SK-N-MC (cell line): ENCODE measurements around the gene SNX9.
A peak's percentile ranks its signal among the peaks of the same experiment; 100 is the strongest.
"Not testable (repeated sequence)": the region's sequence is repeated elsewhere in the genome, so short reads cannot be mapped to it uniquely, and the experiment has no call there.

Experiments used
- DNase-seq: peaks from one replicate; pipeline ENCODE4 v3.0.0-alpha.2; 2011; ENCODE audit warnings: low read depth, low spot score
- H3K27ac ChIP-seq: fragments of 200-600 bp; sonication (generic); 2 replicates; pipeline ENCODE4 v1.5.1; 2016; ENCODE audit warnings: mixed run types
- H3K36me3 ChIP-seq: fragments of 200-600 bp; sonication (generic); 2 replicates; pipeline ENCODE4 v1.6.1; 2017; ENCODE audit warnings: antibody characterized with exemption, low read length, mixed read lengths; ENCODE audit not compliant: insufficient read depth
- H3K4me3 ChIP-seq: fragments of 200-600 bp; sonication (generic); 2 replicates; pipeline ENCODE4 v1.5.1; 2016
- H3K9ac ChIP-seq: fragments of 200-600 bp; sonication (generic); 2 replicates; pipeline ENCODE4 v1.8.0; 2017; ENCODE audit warnings: mixed run types, mixed read lengths; ENCODE audit not compliant: insufficient read length
- H3K9me3 ChIP-seq: fragments of 200-600 bp; sonication (generic); 2 replicates; pipeline ENCODE4 v1.6.1; 2017; ENCODE audit warnings: low read depth, mild to moderate bottlenecking, antibody characterized with exemption, low read length, moderate library complexity, mixed read lengths
- EZH2 ChIP-seq: fragments of 200-600 bp; sonication (generic); IDR thresholded peaks from one replicate; pipeline ENCODE4 v1.6.1; 2017; ENCODE audit warnings: antibody characterized with exemption
- FOXP2 ChIP-seq: optimal IDR thresholded peaks from 2 replicates; pipeline ENCODE3; 2011; ENCODE audit warnings: mild to moderate bottlenecking, moderate library complexity; ENCODE audit not compliant: insufficient read depth; ENCODE audit errors: extremely low read length, control extremely low read depth
- POLR2AphosphoS5 ChIP-seq: IDR thresholded peaks from 2 replicates; pipeline ENCODE4 v1.6.1; 2012; ENCODE audit warnings: mild to moderate bottlenecking, low read depth, low read length, borderline replicate concordance

SNX9 gene

GRCh38 chr6:157855325-157855724, 32.3 kb downstream of the SNX9 start:
- no peak for DNase-seq
- TF ChIP-seq EZH2 = no peak
- 0 out of 2 replicates have a peak, but pooled peaks cover 5% of the 10 kb centered on the region for H3K36me3 ChIP-seq
- H3K4me3 ChIP-seq = no peak overlapping the region
- H3K9ac ChIP-seq = no peak overlapping the region
- H3K27ac ChIP-seq = peak overlapping the region; percentile 90; the same call in 1 of the 2 replicates
- H3K9me3 ChIP-seq = peaks cover 13% of the 10 kb centered on the region; the same call in 1 of the 2 replicates

GRCh38 chr6:157855804-157856203, 32.8 kb downstream of the SNX9 start:
- not testable (repeated sequence) for H3K4me3 ChIP-seq, H3K36me3 ChIP-seq, H3K9ac ChIP-seq, H3K27ac ChIP-seq, DNase-seq
- H3K9me3 ChIP-seq = peaks cover 13% of the 10 kb centered on the region; the same call in 1 of the 2 replicates

GRCh38 chr6:157858664-157859063, 35.6 kb downstream of the SNX9 start:
- H3K27ac ChIP-seq, DNase-seq, H3K36me3 ChIP-seq, H3K9me3 ChIP-seq, H3K4me3 ChIP-seq, H3K9ac ChIP-seq: not testable (repeated sequence)

- no peak for DNase-seq
- no peak for TF ChIP-seq FOXP2
- no peak for TF ChIP-seq EZH2
- no peak for TF ChIP-seq POLR2AphosphoS5
- H3K27ac ChIP-seq = peak overlapping the region; percentile 49
Measured at GRCh38 chr6:157859775-157860504, 36.9 kb downstream of the SNX9 start.

GRCh38 chr6:157860505-157860991, 37.5 kb downstream of the SNX9 start:
- no peaks in the 10 kb centered on the region; the same call in 1 of the 2 replicates for H3K9me3 ChIP-seq
- no peak for DNase-seq
- TF ChIP-seq EZH2 = no peak
- TF ChIP-seq FOXP2 = no peak
- TF ChIP-seq POLR2AphosphoS5 = no peak
- H3K36me3 ChIP-seq = no peaks in the 10 kb centered on the region
- H3K27ac ChIP-seq = peak overlapping the region; percentile 49
- peak overlapping the region; percentile 39 for H3K4me3 ChIP-seq
- H3K9ac ChIP-seq = peak overlapping the region; percentile 24

More at GRCh38 chr6:157859775-157860504, 36.9 kb downstream of the SNX9 start:
- H3K9ac ChIP-seq = no peak overlapping the region
- peak overlapping the region; percentile 39; the same call in 1 of the 2 replicates for H3K4me3 ChIP-seq
- H3K36me3 ChIP-seq = no peaks in the 10 kb centered on the region
- H3K9me3 ChIP-seq = no peaks in the 10 kb centered on the region; the same call in 1 of the 2 replicates

GRCh38 chr6:157861184-157861583, 38.1 kb downstream of the SNX9 start:
- DNase-seq = no peak

GRCh38 chr6:157861814-157862213, 38.8 kb downstream of the SNX9 start:
- TF ChIP-seq FOXP2 (no peak), EZH2 (no peak), POLR2AphosphoS5 (no peak)
- Histone ChIP-seq H3K27ac (peak overlapping the region; percentile 33; the same call in 1 of the 2 replicates), H3K4me3 (no peak overlapping the region), H3K9me3 (no peaks in the 10 kb centered on the region), H3K9ac (no peak overlapping the region), H3K36me3 (no peaks in the 10 kb centered on the region)
- no peak for DNase-seq

More at GRCh38 chr6:157861184-157861583, 38.1 kb downstream of the SNX9 start:
- peak overlapping the region; percentile 49 for H3K27ac ChIP-seq
- H3K9me3 ChIP-seq = no peaks in the 10 kb centered on the region; the same call in 1 of the 2 replicates
- H3K4me3 ChIP-seq = no peak overlapping the region
- TF ChIP-seq FOXP2 (no peak), POLR2AphosphoS5 (no peak), EZH2 (no peak)
- peak overlapping the region; percentile 24 for H3K9ac ChIP-seq
- no peaks in the 10 kb centered on the region for H3K36me3 ChIP-seq

GRCh38 chr6:157862706-157863105, 39.7 kb downstream of the SNX9 start:
- Histone ChIP-seq H3K9me3 (no peaks in the 10 kb centered on the region), H3K4me3 (no peak overlapping the region), H3K27ac (no peak overlapping the region), H3K36me3 (no peaks in the 10 kb centered on the region), H3K9ac (no peak overlapping the region)
- no peak for DNase-seq
- TF ChIP-seq EZH2 = no peak
- no peak for TF ChIP-seq POLR2AphosphoS5
- TF ChIP-seq FOXP2 = no peak
